Colonic mucosa (tissue), 4 donors: ENCODE results near the gene CD1E. TPM values are rescaled to one million over a fixed set of nuclear protein-coding genes. Genes with fewer than 3 reads are reported as not detected.

Experiments
- DNase-seq: peaks from one replicate; pipeline ENCODE4 v3.0.0-alpha.2; 2020
- H3K27ac ChIP-seq: fragments of 200-600 bp; one replicate; pipeline ENCODE4 v1.8.0; 2021
- H3K27me3 ChIP-seq: fragments of 200-600 bp; one replicate; pipeline ENCODE4 v1.8.0; 2021
- H3K36me3 ChIP-seq: fragments of 200-600 bp; one replicate; pipeline ENCODE4 v1.8.0; 2021
- H3K4me1 ChIP-seq: fragments of 200-600 bp; one replicate; pipeline ENCODE4 v1.8.0; 2021; ENCODE audit warnings: mild to moderate bottlenecking
- H3K4me3 ChIP-seq: fragments of 200-600 bp; one replicate; pipeline ENCODE4 v1.8.0; 2021
- H3K9ac ChIP-seq, 2 donors: one replicate each; pipeline ENCODE4 v1.7.0; 2013; ENCODE audit warnings: control low read depth in 2 of 2, low read depth in 2 of 2, low read length in 2 of 2
- H3K9me3 ChIP-seq: fragments of 200-600 bp; one replicate; pipeline ENCODE4 v1.8.0; 2021
- CTCF ChIP-seq: fragments of 200-600 bp; IDR thresholded peaks from one replicate; pipeline ENCODE4 v1.8.0; 2022; ENCODE audit warnings: antibody characterized with exemption, mild to moderate bottlenecking
- intact Hi-C: fragments of 100-400 bp; cut with DNase I; formaldehyde crosslinking; loops from one replicate; pipeline ENCODE4 v1.14.1; 2022
- total RNA-seq, 2 donors: library from RNA; stranded (reverse); fragmentation: NEBNext Ultra II Directional in 1 of 2; extraction: Animal tissue kit (Norgen Biotek cat#: 25700) in 1 of 2; gene quantifications; one replicate each; pipeline ENCODE4 v1.2.1, GENCODE V29; 2021
- donor health status: healthy.
- donor health status: DM: no; HTN: no; CAD: no.
- donor health status: DM: no; HTN: no; CAD: no.

Gene CD1E
- total RNA-seq, 2 donors from 2014 or later, result 0.24 TPM; not detected in 1

GRCh38 chr1:158391099-158391498 lies 37.4 kb downstream of the CD1E start:
- TF ChIP-seq CTCF, result no peak
- Histone ChIP-seq H3K9me3 (no peaks in the 10 kb centered on the region), H3K4me3 (no peak overlapping the region), H3K4me1 (no peaks in the 10 kb centered on the region), H3K27me3 (no peaks in the 10 kb centered on the region), H3K27ac (no peak overlapping the region), H3K36me3 (no peaks in the 10 kb centered on the region), H3K9ac (no peak overlapping the region)
- DNase-seq, result no peak
- intact Hi-C loops, result no loop called here

- intact Hi-C loops, result no loop called here
- Histone ChIP-seq H3K27me3 (no peaks in the 10 kb centered on the region), H3K27ac (no peak overlapping the region), H3K9me3 (no peaks in the 10 kb centered on the region), H3K9ac (no peak overlapping the region), H3K4me1 (no peaks in the 10 kb centered on the region), H3K4me3 (no peak overlapping the region), H3K36me3 (no peaks in the 10 kb centered on the region)
- DNase-seq, result no peak
- TF ChIP-seq CTCF, result no peak
These were observed 39.8 kb downstream of the CD1E start for GRCh38 chr1:158393476-158393875.

GRCh38 chr1:158396646-158397045 lies 43.0 kb downstream of the CD1E start:
- H3K4me3 ChIP-seq, result no peak overlapping the region
- no peak overlapping the region for H3K9ac ChIP-seq
- H3K27me3 ChIP-seq, result no peaks in the 10 kb centered on the region
- no peaks in the 10 kb centered on the region for H3K36me3 ChIP-seq
- intact Hi-C loops, result no loop called here
- no peak for DNase-seq
- H3K4me1 ChIP-seq, result no peaks in the 10 kb centered on the region
- TF ChIP-seq CTCF, result no peak
- H3K27ac ChIP-seq, result no peak overlapping the region
- H3K9me3 ChIP-seq, result no peaks in the 10 kb centered on the region

GRCh38 chr1:158398818-158399514 lies 45.3 kb downstream of the CD1E start, which contains the start of gene OR10T2:
TSS of gene OR10T2 (minus strand) at chr1:158399466. CDS start at chr1:158399466, 0 bp downstream.
- Histone ChIP-seq H3K36me3 (no peaks in the 10 kb centered on the region), H3K9ac (no peak within 1 kb of the TSS), H3K27ac (no peak within 1 kb of the TSS), H3K4me1 (no peaks in the 10 kb centered on the region), H3K27me3 (no peaks in the 10 kb centered on the region), H3K4me3 (no peak within 1 kb of the TSS), H3K9me3 (no peaks in the 10 kb centered on the region)
- intact Hi-C loops, result no loop called here
- TF ChIP-seq CTCF, result no peak
- no peak for DNase-seq

- Histone ChIP-seq H3K27ac (no peak overlapping the region), H3K27me3 (no peaks in the 10 kb centered on the region), H3K4me1 (no peaks in the 10 kb centered on the region), H3K4me3 (no peak overlapping the region), H3K9me3 (no peaks in the 10 kb centered on the region), H3K36me3 (no peaks in the 10 kb centered on the region), H3K9ac (no peak overlapping the region)
- no peak for TF ChIP-seq CTCF
- DNase-seq, result no peak
- intact Hi-C loops, result no loop called here
These were observed 47.2 kb downstream of the CD1E start for GRCh38 chr1:158400871-158401270.
